ENCODE data around the gene ARR3.

DNA sequence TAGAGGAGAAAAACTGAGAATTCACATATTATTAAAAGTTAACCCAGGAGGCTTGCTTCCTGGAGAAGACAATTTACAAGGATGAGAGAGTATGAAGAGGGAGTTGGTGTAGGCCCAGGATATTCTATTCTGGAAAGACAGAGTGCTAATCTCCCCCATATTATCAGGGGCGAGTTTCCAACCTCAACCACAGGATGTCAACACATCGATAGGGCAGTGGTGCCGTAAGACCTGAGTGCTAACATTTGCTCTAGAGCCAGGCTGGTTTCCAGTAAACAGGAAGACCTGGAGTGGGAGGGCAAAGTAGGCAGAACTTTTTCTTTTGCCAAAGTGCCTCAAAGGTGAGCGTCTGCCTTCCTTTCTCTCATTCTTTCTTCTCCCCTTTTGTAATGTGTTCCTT lies 36.5 kb upstream of the ARR3 start:
- TF ChIP-seq, protein P1, sequence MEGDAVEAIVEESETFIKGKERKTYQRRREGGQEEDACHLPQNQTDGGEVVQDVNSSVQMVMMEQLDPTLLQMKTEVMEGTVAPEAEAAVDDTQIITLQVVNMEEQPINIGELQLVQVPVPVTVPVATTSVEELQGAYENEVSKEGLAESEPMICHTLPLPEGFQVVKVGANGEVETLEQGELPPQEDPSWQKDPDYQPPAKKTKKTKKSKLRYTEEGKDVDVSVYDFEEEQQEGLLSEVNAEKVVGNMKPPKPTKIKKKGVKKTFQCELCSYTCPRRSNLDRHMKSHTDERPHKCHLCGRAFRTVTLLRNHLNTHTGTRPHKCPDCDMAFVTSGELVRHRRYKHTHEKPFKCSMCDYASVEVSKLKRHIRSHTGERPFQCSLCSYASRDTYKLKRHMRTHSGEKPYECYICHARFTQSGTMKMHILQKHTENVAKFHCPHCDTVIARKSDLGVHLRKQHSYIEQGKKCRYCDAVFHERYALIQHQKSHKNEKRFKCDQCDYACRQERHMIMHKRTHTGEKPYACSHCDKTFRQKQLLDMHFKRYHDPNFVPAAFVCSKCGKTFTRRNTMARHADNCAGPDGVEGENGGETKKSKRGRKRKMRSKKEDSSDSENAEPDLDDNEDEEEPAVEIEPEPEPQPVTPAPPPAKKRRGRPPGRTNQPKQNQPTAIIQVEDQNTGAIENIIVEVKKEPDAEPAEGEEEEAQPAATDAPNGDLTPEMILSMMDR (IDR thresholded peaks at IDR 0.05): no peak
- TF ChIP-seq ZFX (IDR thresholded peaks at IDR 0.05; ENCODE audit: borderline replicate concordance): no peak

All from 22Rv1 (cell line).